Activated CD8-positive, alpha-beta memory T cell treated with anti-CD3 and anti-CD28 coated beads, Interleukin-2, amount 50 U/mL, for 1 hour (primary cell): Measurements from ENCODE around the gene ACSS1.

Experiments used
- DNase-seq: peaks from one replicate; pipeline ENCODE4 v3.0.0-alpha.2; 2020; ENCODE audit errors: extremely low read depth

Gene ACSS1

DNA sequence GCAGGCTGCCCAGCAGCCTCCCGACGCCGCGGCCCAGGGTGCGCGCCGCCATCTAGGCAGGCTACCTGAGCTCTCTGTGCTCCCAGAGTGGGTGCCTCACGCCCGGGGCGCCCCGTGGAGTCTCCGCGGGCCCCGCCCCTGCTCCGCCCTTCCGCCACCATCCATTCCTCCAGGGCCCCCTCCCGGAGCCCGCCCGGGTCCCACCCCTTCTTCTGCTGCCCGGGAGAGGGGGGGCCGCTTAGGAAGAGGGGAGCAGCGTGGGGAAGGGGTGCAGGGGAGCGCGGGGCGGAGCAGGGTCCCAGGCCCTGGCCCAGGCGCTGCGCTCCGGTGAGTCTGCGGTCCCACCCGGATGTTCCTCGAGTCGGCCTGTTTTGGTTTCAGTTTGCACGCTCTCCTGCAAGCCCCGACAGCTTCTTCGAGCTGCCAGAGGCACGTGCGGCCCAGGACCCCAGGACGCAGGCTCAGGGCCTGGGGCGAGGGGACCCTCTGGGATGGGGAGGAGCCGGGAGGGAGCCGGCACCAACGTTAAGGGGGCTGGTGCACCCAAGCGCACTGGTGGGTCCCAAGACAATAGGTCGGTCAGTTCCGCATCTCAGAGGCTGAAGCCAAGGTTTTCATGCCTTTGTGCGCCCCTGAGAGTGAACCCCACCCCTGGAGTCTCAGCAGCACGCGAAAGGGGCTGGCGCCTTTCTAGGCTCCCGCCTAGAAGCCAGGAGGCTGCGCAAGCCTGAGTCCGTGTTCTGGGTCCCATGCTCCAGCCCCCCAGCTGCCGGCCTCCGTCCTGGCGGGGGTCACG, at the start of gene ACSS1:
TSS of gene ACSS1 (minus strand) at position 89 of the 796 bp plus-strand sequence. CDS start at position 52, 37 bp downstream.
- no peak for DNase-seq

DNA sequence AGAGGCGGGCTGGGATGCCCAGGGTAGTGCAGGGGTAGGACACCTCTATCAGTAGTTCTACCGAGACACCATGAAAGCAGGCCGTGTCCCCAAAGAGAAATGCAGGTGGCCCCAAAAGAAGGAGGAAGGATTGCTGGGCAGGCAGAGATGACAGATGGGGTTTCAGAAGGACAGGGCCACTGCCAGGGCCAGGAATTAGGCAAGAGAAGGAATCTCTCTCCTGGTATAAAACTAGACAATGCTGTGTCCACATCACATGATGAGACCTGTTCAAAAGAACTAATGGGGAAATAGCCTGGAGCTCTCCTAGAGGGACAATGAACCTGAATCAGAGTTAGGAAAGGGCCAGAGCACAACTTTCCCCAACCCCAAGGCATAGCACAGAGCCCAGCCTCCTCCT, 45.6 kb upstream of the ACSS1 start:
- DNase-seq = no peak

DNA sequence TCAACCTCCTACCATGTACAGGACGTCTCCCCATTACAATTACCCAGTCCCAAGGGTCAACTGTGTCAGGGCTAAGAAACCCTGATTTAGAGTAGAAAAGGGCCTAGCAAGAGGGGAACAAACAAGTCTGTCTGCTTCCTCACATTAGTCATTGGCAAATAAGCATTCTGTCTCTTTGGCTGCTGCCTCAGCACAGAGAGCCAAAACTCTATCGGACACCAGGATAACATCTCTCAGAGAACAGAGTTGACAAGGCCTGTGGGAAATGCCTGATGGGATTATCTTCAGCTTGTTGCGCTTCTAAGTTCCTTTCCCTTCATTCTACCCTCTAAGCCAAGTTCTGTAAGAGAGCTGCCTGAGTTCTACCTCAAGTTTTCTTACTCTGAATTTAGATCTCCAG, 43.0 kb upstream of the ACSS1 start:
- DNase-seq = no peak

DNA sequence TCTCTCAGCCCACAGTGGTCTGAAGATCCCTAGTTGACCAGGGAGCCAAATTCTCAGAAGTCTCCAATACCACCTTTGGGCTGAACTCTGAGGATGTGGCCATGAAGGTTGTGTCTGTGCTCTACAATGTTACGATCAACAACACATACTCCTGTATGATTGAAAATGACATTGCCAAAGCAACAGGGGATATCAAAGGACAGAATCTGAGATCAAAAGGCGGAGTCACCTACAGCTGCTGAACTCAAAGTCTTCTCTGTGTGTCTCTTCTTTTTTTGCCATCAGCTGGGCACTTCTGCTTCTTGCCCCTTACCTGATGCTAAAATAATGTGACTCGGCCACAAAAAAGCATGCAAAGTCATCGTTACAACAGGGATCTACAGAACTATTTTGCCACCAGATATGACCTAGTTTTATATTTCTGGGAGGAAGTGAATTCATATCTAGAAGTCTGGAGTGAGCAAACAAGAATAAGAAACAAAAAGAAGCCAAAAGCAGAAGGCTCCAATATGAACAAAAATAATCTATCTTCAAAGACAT, 41.7 kb upstream of the ACSS1 start:
- no peak for DNase-seq

DNA sequence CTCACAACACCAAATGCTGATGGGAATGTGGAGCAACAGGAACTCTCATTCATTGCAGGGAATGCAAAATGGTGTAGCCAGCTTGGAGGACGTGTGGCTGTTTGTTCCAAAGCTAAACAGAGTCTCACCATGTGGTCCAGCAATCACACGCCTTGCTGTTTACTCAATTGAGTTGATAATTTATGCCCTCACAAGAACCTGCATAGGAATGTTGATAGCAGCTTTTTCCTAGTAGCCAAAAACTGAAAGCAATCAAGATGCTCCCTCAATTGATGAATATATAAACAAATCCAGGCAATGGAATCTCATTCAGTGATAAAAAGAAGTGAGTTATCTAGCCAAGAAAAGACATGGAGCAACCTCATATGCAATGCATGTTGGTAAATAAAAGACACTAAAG, 39.6 kb upstream of the ACSS1 start:
- no peak for DNase-seq

DNA sequence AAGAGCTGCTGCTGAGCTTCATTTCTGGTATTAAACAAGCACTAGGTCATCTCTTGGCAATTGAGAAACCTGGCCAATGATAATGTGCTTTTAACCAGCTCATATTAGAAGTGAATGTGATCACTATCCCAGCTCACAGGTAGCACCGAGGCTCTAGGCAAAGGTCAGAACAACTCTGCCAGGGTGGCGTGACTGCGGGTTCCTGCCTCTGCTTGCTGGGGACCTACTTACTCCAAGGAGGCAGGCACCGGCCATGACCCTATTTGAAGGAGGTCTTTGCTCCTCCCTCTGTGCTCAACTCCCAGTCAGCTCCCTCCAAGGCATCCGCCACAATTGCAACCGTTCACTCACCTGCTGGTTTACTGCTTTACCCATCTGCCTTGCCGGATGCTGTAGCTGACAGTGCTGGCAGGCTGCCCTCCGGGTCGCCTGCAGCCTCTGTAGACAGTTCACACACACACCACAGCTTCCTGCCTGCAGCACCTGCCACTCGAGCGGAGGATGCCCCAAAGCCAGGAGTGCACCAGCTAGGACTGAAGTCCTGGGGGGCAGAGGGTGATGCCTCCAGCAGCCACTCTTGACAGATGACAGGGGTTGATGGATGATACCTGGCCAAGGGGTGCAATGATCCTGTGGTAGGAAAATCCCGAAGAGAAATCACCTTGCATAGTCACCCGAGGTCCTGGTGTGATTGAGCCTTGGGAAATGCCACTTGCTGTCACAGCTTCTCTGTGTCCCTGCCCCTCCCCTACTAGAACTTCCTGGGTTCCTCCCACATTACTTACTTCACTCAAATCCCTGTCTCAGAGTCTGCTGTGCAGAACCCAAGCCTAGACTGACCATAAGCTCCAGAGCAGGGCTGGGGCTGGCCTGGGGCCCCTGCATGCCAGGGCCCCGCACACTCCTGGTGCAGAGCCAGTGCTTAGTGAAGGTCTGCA, 32.8 kb upstream of the ACSS1 start:
- peak; percentile 31 for DNase-seq

DNA sequence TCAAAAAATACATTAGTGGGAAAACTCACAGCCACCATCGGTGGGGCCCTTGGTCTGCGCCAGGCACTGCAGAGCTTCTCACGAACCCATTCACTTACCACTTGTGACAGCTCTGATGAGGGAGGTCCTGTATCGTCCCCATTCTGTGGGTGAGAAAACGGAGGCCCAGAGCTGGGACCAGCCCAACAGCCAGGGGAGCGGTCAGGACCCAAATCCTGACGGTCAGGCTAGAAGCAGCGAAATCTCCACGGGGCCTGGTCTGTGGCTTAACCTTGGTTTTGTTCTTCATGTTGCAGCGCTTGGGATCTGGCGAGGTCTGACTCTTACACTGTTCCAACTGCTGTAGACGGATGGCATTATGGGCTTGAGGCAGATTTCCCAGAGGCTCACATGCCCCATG, 31.7 kb upstream of the ACSS1 start:
- no peak for DNase-seq

DNA sequence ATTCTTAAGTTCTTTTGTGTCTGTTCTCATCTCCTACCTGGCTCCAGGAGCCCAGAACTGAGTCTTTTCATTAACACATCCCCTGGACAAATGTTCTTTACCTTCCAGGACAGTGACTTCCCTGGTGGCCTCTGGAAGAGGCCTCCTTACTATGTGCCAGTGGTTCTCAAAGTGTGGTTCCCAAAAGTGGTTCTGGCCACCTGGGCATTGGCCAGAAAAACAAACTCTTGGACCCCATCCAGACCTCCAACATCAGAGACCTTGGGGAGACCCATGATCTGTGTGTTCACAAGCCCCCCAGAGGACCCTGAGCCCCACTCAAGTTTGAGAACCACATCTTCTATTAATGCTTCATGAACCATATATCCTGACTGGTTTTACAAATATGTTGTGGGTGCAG, 31.2 kb upstream of the ACSS1 start:
- no peak for DNase-seq

DNA sequence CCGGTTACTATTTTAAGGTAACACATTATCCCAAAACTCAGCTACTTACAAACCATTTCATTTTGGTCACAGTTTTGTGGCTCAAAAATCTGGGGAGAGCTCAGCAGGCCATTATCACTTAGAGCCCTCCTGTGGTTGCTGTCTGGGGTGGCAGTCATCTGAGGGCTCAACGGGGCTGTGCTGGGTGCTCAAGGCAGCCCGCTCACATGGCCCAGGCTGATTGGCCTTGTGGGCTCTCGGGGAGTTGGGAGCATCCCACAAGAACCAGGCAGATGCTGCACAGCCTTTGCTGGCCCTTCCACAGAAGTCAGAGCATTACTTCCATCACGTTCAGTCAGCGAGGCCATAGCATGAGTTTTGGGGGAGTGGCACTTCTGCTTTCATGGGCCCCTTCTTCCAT, 30.3 kb upstream of the ACSS1 start:
- DNase-seq = no peak

DNA sequence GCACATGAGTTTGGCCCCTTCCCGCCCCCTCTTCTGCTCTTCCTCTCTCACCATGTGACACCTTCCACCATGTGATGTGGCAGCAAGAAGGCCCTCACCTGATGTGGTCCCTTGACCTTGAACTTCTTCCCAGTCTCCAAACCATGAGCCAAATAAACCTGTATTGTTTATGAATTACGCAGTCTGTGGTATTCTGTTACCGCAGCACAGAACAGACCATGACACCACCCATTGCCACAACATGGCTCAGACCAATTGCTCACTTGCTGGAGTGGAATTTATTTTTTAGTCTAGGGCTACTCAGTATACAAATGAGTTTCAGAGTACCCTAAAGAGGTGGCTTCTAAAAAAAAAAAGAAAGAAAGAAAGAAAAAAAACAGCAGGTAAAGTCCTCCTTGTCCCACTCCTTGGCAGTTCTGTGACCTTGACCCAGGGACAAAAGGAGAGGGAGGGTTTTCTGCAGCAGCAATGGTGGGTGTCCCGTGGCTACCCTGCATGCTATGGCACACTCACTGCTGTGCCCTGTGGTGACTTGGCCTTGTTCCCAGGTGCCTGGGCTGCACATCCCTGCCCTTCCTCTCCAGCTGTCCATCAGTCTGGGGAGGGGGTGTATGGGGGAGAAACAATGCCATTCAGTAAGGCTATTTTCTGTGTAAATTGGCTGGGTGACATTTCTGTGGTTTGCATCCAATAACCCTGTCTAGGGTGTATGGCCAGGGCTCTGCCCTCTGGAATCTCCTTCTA, 29.4 kb upstream of the ACSS1 start:
- no peak for DNase-seq

DNA sequence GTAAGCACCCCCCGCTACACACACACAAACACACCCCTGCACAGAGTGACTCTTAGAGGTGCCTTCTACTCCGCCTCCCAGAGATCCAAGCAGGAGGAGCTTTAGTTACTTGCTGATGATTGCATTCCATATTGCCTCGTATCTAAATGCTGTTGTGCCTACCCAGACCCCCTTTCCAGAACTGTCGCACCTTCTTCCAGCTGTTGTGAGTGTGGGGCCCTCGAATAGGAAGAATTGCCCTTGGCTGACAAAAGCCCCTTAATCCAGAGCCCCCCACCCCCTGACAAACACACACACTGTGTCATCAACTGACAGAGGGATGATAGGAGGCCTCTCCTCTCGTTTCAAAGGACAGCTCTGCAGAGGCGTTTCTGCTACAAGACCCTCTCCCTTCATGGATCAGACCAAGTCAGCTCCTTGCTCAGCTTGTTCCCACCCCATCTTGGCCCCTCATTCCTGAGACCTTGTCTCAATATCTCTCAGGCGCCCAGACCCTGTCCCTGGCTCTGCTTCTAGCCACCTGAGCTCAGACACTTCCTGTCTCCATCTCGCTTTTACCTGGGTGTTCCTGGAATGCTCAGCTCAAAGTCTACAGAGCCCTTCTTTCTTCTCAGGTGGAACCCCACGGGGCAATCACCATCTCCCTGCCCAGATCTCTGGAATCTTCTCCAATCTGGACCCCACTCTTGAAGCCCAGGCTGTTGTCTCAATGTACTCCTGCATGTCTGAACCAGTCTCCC, 28.0 kb upstream of the ACSS1 start:
- DNase-seq = no peak

DNA sequence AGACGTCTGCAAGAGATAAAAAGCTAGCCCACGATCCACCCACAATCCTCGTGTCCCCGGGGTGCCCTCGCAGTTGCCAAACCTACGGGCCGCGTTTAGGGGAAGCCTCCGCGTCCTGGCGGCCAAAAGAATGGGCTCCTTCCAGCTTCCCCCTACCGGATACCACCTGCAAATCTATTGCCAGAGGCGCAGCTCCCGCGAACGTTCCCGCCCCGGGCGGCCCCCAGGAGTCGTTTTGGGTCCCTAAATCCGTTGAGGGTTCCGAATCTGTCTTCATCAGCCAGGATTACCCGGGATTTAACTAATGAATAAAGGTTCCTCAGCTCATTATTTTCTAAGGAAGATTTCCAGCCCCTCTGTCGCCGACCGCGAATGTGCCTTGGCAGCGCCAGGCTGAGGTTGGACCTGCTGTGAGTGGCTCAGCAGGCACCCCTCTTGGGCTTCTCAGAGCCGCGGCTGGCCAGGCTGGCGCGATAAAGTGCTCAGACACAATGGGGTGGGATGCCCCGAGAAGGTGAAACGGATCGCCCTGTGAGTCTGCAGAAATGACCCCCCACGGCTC, 26.8 kb upstream of the ACSS1 start:
- no peak for DNase-seq

DNA sequence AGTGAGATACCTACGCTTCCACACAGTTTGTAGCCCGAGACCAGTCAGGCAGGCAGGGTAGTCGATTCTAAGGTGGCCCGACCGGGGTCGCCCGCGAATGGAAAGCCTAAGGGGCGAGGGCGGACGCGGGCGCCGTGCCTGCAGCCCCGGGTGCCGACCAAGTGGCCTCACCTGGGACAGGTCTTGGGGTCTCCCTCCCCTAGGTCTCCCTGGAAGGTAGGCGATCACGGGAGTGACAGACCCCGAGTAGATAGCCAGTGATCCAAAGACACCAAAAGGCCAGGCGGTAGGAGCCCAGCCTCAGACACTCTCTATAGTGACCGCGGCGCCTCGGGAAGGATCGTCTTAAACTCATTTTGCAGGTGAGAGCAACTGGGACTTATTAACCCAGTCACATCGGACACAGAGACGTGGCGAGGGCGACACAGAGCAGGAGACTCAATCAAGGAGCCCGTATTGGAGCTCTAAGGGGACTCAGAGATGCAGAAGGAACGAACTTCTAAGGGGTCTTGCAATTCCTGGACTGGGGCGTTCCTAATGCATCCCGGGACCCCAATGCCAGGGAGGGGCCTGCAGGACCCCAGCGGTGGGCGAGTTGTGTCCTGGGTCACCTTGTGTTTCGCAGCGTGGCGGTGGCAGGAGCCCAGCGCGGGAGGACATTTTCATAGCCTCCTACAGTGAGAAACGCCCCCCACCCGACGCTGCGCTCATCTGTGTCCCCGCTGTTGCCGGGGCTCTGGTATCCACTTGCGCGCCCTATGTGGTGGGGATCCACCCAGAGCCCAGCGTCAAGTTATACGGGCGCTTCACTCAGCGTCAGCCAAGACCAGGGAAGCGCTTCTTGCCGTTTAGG, 26.1 kb upstream of the ACSS1 start:
- DNase-seq = no peak

DNA sequence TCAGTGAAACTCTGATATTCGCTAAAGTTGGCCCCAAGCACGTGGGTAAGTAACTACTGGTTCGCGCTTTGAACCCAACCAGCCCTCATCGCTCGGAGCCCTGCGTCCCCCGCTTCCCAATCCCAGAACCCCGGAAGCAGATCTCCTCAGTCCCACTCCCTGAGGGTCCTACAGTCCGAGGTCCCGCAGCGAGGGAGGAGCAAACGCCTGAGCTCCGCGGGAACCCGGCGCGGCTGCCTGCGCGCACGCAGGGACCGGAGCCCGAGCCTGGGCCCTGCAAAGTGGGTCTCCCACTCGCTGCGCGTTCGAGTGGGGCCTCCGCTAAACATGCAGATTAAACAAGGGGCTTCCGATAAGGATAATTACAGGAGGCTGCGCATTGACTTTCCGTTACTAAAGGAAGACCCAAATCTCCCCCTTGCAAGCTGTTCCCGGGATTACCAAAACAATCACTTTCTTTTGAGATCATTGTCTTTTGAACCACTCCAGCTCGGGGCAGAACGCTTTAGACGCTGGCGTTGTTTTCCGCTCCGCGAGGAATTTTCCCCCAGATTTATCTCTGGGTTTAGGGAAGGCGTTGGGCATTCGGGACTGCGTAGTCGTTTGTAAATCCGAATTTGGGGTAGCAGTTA, 25.3 kb upstream of the ACSS1 start:
- DNase-seq = no peak

DNA sequence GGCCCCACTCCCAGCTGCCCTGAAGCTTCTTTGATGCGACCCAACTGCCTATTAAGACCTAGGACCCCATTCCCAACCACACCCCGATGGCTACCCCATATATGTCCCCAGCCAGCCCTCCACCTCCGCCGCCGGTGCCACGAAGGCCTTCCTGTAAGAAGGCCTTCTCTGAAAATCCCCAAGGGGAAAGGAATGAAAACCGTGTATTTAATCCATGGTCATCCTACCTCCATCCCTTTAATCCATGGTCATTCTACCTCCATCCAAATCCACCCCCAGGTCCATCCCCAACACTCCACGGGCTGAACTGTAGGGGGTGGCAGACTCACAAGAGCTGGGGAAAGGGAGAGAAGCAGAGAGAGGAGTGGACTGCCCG, 24.5 kb upstream of the ACSS1 start:
- no peak for DNase-seq

DNA sequence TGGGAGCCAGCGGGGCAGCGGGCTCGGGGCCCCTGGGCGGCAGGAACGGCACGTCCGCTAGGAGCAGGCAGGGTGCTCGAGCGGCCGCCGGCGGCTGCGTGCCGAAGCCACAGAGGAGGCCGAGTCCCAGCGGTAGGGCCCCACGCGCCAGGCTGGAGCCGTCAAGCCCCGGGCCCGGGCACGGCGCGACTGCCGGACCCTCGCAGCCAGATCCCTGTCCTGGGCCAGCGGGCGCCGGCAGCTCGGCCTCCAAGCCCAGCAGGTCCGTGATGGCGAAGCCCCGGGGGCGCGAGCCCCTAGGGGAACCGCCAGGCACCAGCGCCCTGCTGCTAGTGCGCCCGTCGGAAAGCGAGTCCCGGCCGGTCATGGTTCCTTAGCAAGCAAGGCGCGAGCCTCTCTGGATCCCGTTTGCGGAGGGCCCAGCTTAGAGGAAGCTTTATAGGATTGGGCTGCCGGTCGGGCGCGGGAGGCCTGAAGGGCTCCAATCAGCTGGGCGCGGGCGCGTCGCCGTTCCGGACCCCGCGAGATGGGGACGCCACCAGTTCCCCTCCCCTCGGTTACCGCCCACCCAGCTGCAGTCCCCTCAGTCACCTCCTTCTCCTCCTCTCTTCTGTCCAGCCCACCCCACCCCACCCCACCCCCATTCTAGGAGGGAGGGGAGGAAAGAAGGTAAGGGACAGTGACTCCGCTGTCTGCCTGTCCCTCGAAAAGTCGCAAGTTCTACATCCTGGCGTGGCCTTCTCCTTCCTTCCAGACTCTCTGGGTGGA, 24.0 kb upstream of the ACSS1 start, which contains the start of gene VSX1:
TSS of gene VSX1 (minus strand) at position 412 of the 768 bp plus-strand sequence. CDS start at position 367, 45 bp downstream.
- DNase-seq = no peak

DNA sequence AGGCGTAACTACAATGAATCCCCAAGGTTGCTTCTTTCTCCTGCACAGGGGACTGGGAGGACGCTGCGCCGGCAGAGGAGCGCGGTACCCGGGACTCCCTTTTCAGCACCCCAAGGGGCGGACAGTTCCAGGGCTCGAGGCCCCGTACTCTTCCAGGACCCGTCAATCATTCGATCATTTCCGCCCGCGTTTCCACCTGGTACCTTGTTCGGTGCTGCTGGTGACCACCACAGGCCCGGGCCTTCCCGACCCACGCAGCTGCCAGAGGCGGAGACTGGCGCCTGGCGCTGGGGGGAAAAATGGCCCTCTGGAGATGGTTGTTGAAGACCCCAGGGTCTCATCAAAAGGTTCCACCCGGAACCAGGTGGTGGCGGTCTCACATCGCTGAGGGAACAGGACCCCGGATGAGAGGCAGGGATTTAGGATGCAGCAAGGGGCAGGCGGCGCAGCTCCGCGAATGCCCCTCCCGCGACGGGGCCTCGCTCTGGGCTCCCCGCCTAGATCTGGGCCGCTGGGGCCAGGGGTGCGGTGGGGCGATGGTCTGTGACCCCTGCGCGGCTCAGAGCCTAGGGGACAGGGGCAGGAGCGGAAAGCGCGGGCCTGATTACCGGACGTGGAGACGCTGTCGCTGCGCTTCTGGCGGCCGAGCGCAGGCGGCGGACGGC, 23.3 kb upstream of the ACSS1 start:
- no peak for DNase-seq

DNA sequence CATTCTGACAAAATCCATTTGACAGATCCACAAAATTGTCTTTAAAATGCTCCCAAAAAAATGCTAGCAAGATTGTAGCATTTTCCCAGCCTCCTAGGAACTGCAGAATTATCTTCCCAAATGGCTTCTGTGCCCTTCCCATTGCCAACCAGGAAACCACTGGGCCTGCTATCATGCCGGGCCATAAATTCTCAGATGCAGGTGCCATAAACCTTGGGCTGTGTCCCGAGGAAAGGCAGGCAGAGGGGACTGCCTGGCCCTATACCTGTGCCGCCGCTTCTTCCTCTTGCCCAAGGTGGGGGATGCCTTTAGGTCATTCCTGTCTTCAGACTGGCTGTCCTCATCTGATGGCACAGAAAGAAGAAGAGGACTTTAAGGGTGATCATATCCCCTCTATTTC, 21.2 kb upstream of the ACSS1 start:
- DNase-seq = no peak
